ENCODE results near the gene SRCAP. TPM values are rescaled to one million over a fixed set of nuclear protein-coding genes. Genes with fewer than 3 reads are reported as not detected.
"Not testable (repeated sequence)": the region's sequence is repeated elsewhere in the genome, so short reads cannot be mapped to it uniquely, and the experiment has no call there.

SRCAP gene
- total RNA-seq, 1 experiment from 2014 or later: 16.1 TPM

- no peak for DNase-seq (ENCODE audit: low read depth)
Observed at GRCh38 chr16:30663820-30664219, 35.2 kb upstream of the SRCAP start.

GRCh38 chr16:30664616-30665109, 34.3 kb upstream of the SRCAP start:
- no peak for DNase-seq (ENCODE audit: low read depth)

GRCh38 chr16:30665155-30665829, 33.7 kb upstream of the SRCAP start:
- DNase-seq (ENCODE audit: low read depth): no peak

GRCh38 chr16:30665830-30666190, 33.2 kb upstream of the SRCAP start:
- DNase-seq (ENCODE audit: low read depth): no peak

DNA sequence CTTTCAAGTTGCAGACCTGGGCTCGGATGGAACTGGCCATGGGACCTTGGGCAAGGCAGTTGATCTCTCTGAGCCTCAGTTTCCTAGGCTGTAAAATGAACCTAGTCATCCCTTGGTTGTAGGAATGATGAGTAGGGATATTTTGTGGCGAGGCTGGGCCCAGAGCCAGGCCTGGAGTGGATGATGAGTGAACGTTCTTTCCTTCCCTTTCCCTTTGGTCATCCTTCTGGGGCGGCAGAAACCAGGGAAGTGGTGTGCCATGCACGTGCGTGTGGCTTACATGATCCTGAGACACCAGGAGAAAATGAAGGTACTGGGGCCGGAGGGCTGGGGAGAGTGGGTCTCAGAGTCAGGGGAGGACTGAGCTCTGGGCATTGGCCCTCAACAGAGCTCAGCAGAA, 32.3 kb upstream of the SRCAP start:
- DNase-seq (ENCODE audit: low read depth): no peak

DNA sequence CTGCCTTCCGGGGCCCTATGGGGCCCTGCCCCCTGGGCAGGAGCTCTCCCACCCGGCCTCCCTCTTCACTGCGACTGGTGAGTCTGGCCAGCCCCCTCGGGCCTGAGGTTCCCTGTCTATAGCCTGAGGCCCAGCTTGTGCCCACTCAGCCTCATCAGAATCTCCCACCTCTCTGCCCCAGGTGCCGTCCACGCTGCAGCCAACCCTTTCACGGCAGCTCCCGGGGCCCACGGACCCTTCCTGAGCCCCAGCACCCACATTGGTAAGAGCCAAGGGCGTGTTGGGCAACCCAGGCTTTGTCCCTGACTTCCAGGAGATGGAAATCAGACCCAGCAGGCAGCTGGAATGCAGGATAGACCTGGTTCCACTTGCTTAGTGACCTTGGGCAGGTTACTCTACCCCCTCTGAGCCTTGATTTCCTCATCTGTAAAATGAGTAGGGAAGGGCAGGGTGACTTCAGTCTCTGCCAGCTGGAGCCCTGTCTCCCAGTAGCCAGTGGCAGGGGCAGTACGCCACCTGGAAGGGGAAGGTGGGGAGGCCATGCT, 31.5 kb upstream of the SRCAP start:
- no peak for DNase-seq (ENCODE audit: low read depth)

DNA sequence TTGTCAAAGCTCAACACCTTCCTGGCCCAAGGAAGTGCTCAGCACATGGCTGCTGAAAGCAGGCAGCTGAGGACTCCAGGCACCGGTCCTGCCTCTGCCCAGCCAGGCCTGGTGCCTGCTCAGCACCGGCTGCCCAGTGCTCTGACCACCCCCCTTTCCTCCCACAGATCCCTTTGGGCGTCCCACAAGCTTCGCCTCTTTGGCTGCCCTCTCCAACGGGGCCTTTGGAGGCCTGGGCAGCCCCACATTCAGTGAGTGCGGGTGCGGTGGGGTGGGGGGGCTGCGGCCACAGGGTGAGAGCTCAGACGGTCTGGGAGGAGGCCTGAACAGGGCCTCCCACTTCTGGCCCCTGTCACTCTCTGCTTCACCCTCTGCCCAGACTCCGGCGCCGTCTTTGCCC, 30.6 kb upstream of the SRCAP start:
- no peak for DNase-seq (ENCODE audit: low read depth)

DNA sequence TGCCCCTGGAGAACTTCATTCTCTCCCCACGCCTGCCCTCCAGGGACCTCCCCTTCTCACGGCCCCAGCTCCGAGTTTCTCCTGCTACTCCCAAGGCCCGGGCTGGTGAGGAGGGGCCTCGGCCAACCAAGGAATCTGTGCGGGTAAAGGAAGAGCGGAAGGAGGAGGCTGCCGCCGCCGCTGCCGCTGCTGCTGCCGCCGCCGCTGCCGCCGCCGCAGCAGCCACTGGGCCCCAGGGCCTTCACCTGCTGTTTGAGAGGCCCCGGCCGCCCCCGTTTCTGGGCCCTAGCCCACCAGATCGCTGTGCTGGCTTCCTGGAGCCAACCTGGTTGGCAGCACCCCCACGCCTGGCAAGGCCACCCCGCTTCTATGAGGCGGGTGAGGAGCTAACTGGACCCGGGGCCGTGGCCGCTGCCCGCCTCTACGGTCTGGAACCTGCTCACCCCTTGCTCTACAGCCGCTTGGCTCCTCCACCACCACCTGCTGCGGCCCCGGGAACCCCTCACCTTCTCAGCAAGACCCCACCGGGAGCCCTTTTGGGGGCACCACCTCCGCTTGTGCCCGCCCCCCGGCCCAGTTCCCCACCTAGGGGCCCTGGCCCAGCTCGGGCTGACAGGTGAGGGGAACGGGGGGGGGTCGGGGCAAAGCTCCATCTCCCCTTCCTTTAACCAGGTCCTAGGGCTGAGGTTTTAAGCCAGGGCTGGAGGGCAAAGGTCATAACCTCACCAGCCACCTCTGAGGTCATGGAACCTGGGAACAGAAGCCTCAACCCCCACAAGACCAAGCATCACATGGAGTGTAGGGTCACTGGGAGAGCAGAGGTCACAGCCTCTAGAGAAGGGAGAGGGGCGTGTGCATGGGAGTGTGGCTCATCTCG, 29.7 kb upstream of the SRCAP start:
- DNase-seq (ENCODE audit: low read depth): no peak

DNA sequence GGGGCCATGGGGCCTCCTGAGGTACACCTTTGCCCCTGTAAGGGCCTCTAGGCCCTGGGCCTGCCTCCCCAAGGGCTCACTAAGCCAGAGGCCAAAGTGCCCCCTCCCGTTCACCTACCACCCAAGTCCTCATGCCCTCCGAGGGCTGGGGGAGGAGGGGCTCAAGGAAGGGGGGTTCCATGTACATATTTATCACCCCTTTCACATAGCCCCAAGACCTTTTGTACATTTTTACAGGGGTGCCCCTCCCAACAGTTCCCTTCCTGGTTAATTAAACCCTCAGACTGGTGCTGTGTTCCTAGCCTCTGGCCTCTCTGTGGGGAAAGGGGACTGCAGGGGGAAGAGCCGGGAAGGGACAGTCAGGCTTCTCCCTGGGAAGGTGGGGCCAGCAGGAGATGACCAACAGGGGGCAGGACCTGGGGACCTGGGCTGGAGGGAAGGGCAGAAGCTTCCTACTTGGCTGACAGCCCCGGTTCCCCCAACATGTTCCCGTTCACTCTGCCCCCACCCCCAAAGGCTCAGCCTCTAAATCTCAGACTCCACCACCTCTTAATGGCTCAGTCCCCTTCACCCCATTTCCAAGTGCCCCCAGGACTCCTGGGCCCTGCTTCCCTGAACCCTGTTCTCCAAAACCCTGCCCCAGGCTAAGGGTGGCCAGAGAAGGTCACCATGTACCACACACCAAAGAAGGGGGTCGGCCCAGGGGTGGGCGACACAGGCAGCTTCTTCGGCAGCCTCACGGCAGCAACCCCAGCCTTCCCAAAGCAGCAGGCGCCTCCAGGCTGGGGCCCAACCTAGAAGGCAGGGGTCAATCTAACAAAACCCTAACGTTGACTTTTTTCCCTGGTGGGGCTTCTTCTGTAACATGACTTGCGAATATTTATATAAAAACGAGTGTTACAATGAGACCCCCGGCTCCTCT, 28.8 kb upstream of the SRCAP start:
- no peak for DNase-seq (ENCODE audit: low read depth)

- no peak for DNase-seq (ENCODE audit: low read depth)
Observed at GRCh38 chr16:30675143-30675542, 23.8 kb upstream of the SRCAP start.

DNA sequence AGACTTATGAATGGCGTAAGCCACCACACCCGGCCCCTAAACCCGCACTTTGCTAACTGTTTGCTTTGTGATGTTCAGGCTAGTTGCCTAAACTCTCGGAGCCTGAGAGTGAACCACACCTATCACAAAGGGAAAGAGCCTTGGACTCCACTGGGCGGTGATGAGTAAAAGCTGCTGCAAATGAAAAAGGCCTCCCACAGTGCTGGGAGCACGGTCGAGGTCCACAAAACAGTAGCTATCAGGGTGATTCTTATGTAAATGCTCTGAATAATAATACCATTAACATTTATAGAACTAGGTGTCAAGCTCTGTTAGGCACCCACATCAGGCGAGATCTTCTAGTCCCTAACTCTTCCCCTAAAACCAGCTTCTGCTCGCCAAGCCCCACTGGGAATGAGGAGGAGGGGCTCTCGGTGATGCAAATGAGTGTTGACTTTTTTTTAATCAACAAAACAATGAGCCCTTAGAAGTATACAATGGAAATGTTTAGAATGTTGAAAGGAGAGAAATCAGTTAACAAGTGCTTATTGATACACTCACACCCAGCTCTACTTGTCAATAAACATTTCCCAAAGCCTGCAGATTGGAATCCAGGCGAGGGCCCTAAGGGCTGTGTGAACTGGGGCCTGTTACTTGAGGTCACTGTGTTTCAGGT, 20.9 kb upstream of the SRCAP start:
- DNase-seq (ENCODE audit: low read depth): no peak

DNA sequence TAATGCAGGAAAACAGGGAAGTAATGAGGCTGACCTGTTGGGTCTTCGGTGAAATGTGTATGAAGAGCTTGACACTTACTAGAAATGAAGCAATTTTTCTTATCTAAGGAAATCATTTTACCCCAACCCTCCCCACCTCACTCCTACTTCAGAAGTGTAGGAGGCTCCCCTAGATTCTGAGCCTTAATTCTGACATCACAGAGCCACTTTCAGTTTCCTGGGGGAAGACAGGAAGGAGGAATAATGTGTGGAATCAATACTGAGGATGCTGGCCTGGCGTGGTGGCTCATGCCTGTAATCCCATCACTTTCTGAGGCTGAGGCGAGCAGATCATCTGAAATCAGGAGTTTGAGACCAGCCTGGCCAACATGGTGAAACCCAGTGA, 20.4 kb upstream of the SRCAP start:
- no peak for DNase-seq (ENCODE audit: low read depth)

DNA sequence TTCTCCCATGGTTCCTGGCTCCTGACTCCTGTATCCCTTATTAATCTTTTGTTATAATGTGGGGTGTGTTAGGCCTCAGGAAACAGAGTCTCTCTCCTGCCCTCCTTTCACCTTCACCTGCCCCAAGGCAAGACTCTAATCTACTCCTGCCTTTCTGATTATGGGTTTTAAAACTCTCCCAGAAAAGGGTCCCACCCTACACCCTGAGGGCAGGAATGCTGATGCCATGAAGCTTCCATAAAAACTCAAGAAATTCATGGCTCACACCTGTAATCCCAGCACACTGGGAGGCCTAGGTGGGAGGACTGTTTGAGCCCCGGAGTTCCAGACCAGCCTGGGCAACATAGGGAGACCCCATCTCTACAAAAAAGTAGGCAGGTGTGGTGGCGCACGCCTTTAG, 18.6 kb upstream of the SRCAP start:
- DNase-seq (ENCODE audit: low read depth): no peak

DNA sequence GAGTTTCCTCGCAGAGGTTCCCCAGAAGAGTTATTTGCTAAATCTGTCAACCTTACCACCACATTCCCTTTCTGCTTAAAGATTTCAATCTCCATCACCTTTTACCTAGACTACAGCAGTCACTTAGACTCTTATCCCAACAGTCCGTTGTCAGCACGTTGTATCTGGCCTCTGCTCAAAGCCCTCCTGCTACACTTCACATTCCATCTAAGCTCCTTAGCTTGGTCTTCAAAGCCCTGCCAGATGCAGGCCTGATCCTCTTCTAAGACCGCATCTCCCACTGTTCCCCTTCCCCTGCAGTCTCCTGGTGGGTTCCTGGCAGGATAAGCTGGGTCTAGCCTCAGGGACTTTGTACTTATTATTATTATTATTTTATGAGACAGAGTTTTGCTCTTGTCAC, 10.3 kb upstream of the SRCAP start:
- no peak for DNase-seq (ENCODE audit: low read depth)

DNA sequence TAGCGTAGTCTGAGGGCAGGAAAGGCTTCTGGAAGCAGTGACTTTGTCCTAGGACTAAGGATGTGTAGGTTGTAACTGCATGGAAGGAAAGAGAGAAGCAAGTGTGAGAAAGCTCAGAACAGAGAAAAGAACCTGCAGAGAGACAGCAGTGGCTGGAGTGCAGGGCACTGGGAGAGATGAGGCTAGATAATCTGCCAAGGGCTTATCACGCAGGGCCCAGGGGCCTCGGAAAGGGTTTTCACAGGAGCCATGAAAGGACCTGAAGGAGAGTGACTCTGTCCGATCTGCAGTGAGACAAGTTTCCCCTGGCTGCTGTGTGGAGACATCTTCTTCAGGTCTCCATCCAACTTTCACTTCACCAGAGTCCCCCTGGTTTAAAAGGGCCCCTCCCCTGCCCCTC, 7.1 kb upstream of the SRCAP start:
- DNase-seq (ENCODE audit: low read depth): no peak

- DNase-seq (ENCODE audit: low read depth): no peak
Observed at GRCh38 chr16:30692396-30693064, 6.4 kb upstream of the SRCAP start.

DNA sequence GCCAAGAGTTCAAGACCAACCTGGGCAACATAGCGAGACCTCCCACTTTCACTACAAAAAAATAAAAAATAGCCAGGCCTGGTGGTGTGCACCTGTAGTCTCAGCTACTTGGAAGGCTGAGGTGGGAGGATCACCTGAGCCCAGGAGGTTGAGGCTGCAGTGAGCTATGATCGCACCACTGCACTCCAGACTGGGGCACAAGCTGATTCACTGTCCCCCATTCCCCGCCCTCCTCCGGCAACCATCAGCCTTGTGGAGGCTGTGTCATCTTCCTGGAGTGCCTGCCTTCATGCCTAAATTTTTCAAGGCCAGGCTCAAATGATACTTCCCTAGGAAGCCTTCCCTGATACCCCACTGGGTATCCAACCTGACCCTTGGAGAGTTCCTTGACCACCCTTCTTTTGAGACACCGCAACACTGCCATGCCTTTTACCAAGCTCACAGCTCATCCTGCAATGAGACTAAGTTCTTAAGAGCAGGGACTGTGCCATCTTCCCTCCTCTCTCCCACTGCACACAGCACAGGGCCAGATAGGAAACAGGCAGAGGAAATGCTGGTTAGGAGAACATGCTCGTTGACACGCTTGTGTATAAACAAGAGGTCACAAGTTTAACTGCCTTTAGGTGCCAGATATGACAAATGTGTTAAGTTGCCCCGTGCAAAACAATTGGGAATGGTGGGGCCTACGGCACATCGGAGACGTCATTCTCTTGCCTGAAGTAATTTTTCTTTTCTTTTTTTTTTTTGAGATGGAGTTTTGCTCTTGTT, 3.9 kb upstream of the SRCAP start:
- DNase-seq (ENCODE audit: low read depth): no peak

- not testable (repeated sequence) for DNase-seq (ENCODE audit: low read depth)
Observed at GRCh38 chr16:30696646-30697045, 2.3 kb upstream of the SRCAP start.

DNA sequence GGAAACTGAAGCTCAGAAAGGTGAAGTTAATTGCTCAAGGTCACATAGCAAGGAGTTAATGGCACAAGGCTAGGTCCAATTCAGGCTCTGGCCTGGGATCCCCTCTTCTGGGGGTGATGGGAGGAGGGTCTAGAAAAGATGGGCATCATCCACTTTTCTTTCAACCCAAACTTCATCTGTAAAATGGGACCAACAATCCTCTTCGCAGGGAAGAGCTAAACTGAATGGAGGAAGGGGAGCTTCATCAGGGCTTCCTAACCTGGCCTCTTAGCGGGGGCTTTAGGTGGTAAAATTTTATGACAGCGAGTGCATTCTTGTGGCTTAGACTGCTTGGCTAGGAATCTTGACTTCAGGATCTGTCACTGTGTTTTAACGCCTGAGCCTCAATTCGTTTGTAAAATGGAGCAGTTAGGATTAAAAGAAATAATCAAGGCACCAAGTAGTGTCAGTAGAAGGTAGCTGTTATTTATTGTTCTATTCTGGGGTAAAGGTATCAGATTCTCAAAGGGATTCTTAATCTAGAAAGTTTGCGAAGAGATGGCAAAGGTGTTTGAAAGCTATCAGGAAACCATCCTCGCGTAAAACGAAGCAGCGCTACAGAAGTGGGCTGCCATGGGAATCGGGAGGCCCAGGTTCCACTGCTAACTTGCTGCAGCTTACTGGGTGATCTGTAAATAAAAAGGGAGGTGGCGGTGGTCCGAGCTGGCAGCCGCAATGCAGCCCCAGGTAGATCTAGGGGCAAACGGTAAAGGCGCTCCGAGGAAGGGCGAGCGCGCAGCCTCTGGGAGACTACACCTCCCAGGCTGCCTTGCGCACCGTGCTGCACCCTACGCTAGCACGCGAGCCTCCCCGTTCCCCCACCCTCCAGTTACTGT, 1.5 kb upstream of the SRCAP start:
- DNase-seq (ENCODE audit: low read depth): no peak

Data from LHCN-M2 (cell line).